GM21390 (cell line): ENCODE data around the gene COL7A1.
"Not testable (repeated sequence)": the region's sequence is repeated elsewhere in the genome, so short reads cannot be mapped to it uniquely, and the experiment has no call there.

ENCODE experiments used
- ATAC-seq: cut with Tn5 transposase; IDR thresholded peaks from one replicate; pipeline ENCODE4 v1.9.1; 2021; ENCODE audit not compliant: unreplicated experiment

The COL7A1 gene

GRCh38 chr3:48546203-48546829 lies 48.8 kb downstream of the COL7A1 start:
- ATAC-seq, result no peak

GRCh38 chr3:48544141-48544540 lies 51.0 kb downstream of the COL7A1 start:
- ATAC-seq, result no peak

- no peak for ATAC-seq
Observed at GRCh38 chr3:48543271-48543866, 51.8 kb downstream of the COL7A1 start.

- no peak for ATAC-seq
Observed at GRCh38 chr3:48538451-48538850, 56.7 kb downstream of the COL7A1 start.

GRCh38 chr3:48536785-48537184 lies 58.3 kb downstream of the COL7A1 start:
- ATAC-seq, result no peak

- no peak for ATAC-seq
Observed at GRCh38 chr3:48536116-48536515, 59.0 kb downstream of the COL7A1 start.

- ATAC-seq, result no peak
Observed at GRCh38 chr3:48535578-48535977, 59.6 kb downstream of the COL7A1 start.

GRCh38 chr3:48532977-48533337 lies 62.2 kb downstream of the COL7A1 start:
- ATAC-seq, result no peak

- no peak for ATAC-seq
Observed at GRCh38 chr3:48532271-48532976, 62.7 kb downstream of the COL7A1 start.

GRCh38 chr3:48530701-48531100 lies 64.4 kb downstream of the COL7A1 start:
- not testable (repeated sequence) for ATAC-seq

GRCh38 chr3:48528754-48529153 lies 66.4 kb downstream of the COL7A1 start:
- ATAC-seq, result no peak

GRCh38 chr3:48528048-48528447 lies 67.1 kb downstream of the COL7A1 start:
- ATAC-seq, result no peak

GRCh38 chr3:48524970-48525369 lies 70.2 kb downstream of the COL7A1 start:
- no peak for ATAC-seq

GRCh38 chr3:48521635-48522034 lies 73.5 kb downstream of the COL7A1 start:
- ATAC-seq, result no peak

GRCh38 chr3:48519277-48519643 lies 75.9 kb downstream of the COL7A1 start:
- ATAC-seq, result no peak

- ATAC-seq, result no peak
Observed at GRCh38 chr3:48518638-48519276, 76.4 kb downstream of the COL7A1 start.

GRCh38 chr3:48518069-48518468 lies 77.1 kb downstream of the COL7A1 start:
- ATAC-seq, result no peak

- ATAC-seq, result no peak
Observed at GRCh38 chr3:48516571-48516970, 78.6 kb downstream of the COL7A1 start.

- ATAC-seq, result no peak
Observed at GRCh38 chr3:48514431-48515227, 80.5 kb downstream of the COL7A1 start.
